ENCODE results near the gene HEATR5A. TPM values are rescaled to one million over a fixed set of nuclear protein-coding genes. Genes with fewer than 3 reads are reported as not detected.

Gene HEATR5A
- total RNA-seq, 1 donor from 2014 or later: 56.2 TPM

- Mint-ChIP-seq H3K36me3 (ENCODE audit: unreplicated experiment) (peaks cover 46% of the 10 kb centered on the region), H3K4me3 (ENCODE audit: unreplicated experiment) (no peak overlapping the region), H3K4me1 (ENCODE audit: unreplicated experiment) (no peaks in the 10 kb centered on the region), H3K27ac (ENCODE audit: unreplicated experiment) (no peak overlapping the region), H3K27me3 (ENCODE audit: unreplicated experiment) (no peaks in the 10 kb centered on the region), H3K9me3 (ENCODE audit: unreplicated experiment) (no peaks in the 10 kb centered on the region)
- DNase-seq (ENCODE audit: extremely low spot score, unreplicated experiment): no peak
- no peak for TF ChIP-seq CTCF (IDR thresholded peaks at IDR 0.05)
Observed at GRCh38 chr14:31307618-31308017, 112.7 kb downstream of the HEATR5A start.

- Mint-ChIP-seq H3K9me3 (ENCODE audit: unreplicated experiment) (no peaks in the 10 kb centered on the region), H3K4me3 (ENCODE audit: unreplicated experiment) (no peak overlapping the region), H3K36me3 (ENCODE audit: unreplicated experiment) (peaks cover 47% of the 10 kb centered on the region), H3K27ac (ENCODE audit: unreplicated experiment) (no peak overlapping the region), H3K4me1 (ENCODE audit: unreplicated experiment) (no peaks in the 10 kb centered on the region), H3K27me3 (ENCODE audit: unreplicated experiment) (no peaks in the 10 kb centered on the region)
- no peak for DNase-seq (ENCODE audit: extremely low spot score, unreplicated experiment)
- TF ChIP-seq CTCF (IDR thresholded peaks at IDR 0.05): no peak
Observed at GRCh38 chr14:31307198-31307597, 113.2 kb downstream of the HEATR5A start.

- Mint-ChIP-seq H3K4me3 (ENCODE audit: unreplicated experiment) (no peak overlapping the region), H3K27ac (ENCODE audit: unreplicated experiment) (no peak overlapping the region), H3K27me3 (ENCODE audit: unreplicated experiment) (no peaks in the 10 kb centered on the region), H3K4me1 (ENCODE audit: unreplicated experiment) (no peaks in the 10 kb centered on the region), H3K9me3 (ENCODE audit: unreplicated experiment) (no peaks in the 10 kb centered on the region), H3K36me3 (ENCODE audit: unreplicated experiment) (peaks cover 45% of the 10 kb centered on the region)
- no peak for DNase-seq (ENCODE audit: extremely low spot score, unreplicated experiment)
- no peak for TF ChIP-seq CTCF (IDR thresholded peaks at IDR 0.05)
Observed at GRCh38 chr14:31303654-31304053, 116.7 kb downstream of the HEATR5A start.

GRCh38 chr14:31300883-31301282, 119.5 kb downstream of the HEATR5A start:
- H3K27ac Mint-ChIP-seq (ENCODE audit: unreplicated experiment): no peak overlapping the region
- peaks cover 34% of the 10 kb centered on the region for H3K36me3 Mint-ChIP-seq (ENCODE audit: unreplicated experiment)
- H3K4me1 Mint-ChIP-seq (ENCODE audit: unreplicated experiment): no peaks in the 10 kb centered on the region
- no peaks in the 10 kb centered on the region for H3K9me3 Mint-ChIP-seq (ENCODE audit: unreplicated experiment)
- H3K4me3 Mint-ChIP-seq (ENCODE audit: unreplicated experiment): no peak overlapping the region
- DNase-seq (ENCODE audit: extremely low spot score, unreplicated experiment): no peak
- TF ChIP-seq CTCF (IDR thresholded peaks at IDR 0.05): no peak
- H3K27me3 Mint-ChIP-seq (ENCODE audit: unreplicated experiment): no peaks in the 10 kb centered on the region

GRCh38 chr14:31300296-31300695, 120.1 kb downstream of the HEATR5A start:
- no peaks in the 10 kb centered on the region for H3K4me1 Mint-ChIP-seq (ENCODE audit: unreplicated experiment)
- DNase-seq (ENCODE audit: extremely low spot score, unreplicated experiment): no peak
- no peaks in the 10 kb centered on the region for H3K27me3 Mint-ChIP-seq (ENCODE audit: unreplicated experiment)
- H3K9me3 Mint-ChIP-seq (ENCODE audit: unreplicated experiment): no peaks in the 10 kb centered on the region
- no peak overlapping the region for H3K27ac Mint-ChIP-seq (ENCODE audit: unreplicated experiment)
- no peak overlapping the region for H3K4me3 Mint-ChIP-seq (ENCODE audit: unreplicated experiment)
- no peak for TF ChIP-seq CTCF (IDR thresholded peaks at IDR 0.05)
- H3K36me3 Mint-ChIP-seq (ENCODE audit: unreplicated experiment): peaks cover 34% of the 10 kb centered on the region

Data from osteocyte (in vitro differentiated cells).